Suprapubic skin (tissue), 4 donors: ENCODE data around the gene GALR3. TPM values are rescaled to one million over a fixed set of nuclear protein-coding genes. Genes with fewer than 3 reads are reported as not detected.

Experiments
- DNase-seq, 2 donors: peaks; one replicate each; pipeline ENCODE4 v3.0.0-alpha.2; 2019; ENCODE audit warnings: low spot score in 2 of 2
- H3K27ac ChIP-seq: fragments of 200-600 bp; sonication (generic); one replicate; pipeline ENCODE4 v1.5.1; 2019
- H3K27me3 ChIP-seq: fragments of 200-600 bp; sonication (generic); one replicate; pipeline ENCODE4 v1.5.1; 2019
- H3K36me3 ChIP-seq: fragments of 200-600 bp; sonication (generic); one replicate; pipeline ENCODE4 v1.5.1; 2019
- H3K4me1 ChIP-seq: fragments of 200-600 bp; sonication (generic); one replicate; pipeline ENCODE4 v1.5.1; 2019
- H3K4me3 ChIP-seq: fragments of 200-600 bp; sonication (generic); one replicate; pipeline ENCODE4 v1.5.1; 2019; ENCODE audit warnings: mild to moderate bottlenecking
- H3K9me3 ChIP-seq: fragments of 200-600 bp; sonication (generic); one replicate; pipeline ENCODE4 v1.5.1; 2019
- EP300 ChIP-seq: sonication (generic); formaldehyde crosslinking; IDR thresholded peaks from one replicate; pipeline ENCODE4 v1.6.1; 2017; ENCODE audit warnings: antibody characterized with exemption
- POLR2A ChIP-seq, 2 donors: fragments of 450-650 bp; IDR thresholded peaks; one replicate each; pipeline ENCODE4 v1.6.1; 2017; ENCODE audit warnings: antibody characterized with exemption in 2 of 2, mild to moderate bottlenecking in 2 of 2, moderate library complexity in 2 of 2
- POLR2AphosphoS5 ChIP-seq, 3 donors: sonication (generic); formaldehyde crosslinking; IDR thresholded peaks; one replicate each; pipeline ENCODE4 v1.6.1; 2017; ENCODE audit warnings: antibody characterized with exemption in 3 of 3
- WGBS: methylation state at CpG from one replicate; pipeline ENCODE4 v1.1.5; 2018; 5-methylcytosine and 5-hydroxymethylcytosine counted together
- total RNA-seq, 4 donors: library from RNA; depleted of rRNA; stranded (reverse); fragments of >200 nt; gene quantifications; one replicate each; pipeline ENCODE4 v1.1.0, GENCODE V29; 2016
- TF ChIP-seq, protein P1 (sequence below), 2 donors: fragments of 200-600 bp in 1 of 2; fragments of 450-650 bp in 1 of 2; sonication (generic) in 1 of 2; IDR thresholded peaks; one replicate each; pipeline ENCODE4 v1.5.1; 2016 to 2019; ENCODE audit warnings: antibody characterized with exemption in 2 of 2, mild to moderate bottlenecking in 1 of 2, moderate library complexity in 1 of 2

The GALR3 gene, protein sequence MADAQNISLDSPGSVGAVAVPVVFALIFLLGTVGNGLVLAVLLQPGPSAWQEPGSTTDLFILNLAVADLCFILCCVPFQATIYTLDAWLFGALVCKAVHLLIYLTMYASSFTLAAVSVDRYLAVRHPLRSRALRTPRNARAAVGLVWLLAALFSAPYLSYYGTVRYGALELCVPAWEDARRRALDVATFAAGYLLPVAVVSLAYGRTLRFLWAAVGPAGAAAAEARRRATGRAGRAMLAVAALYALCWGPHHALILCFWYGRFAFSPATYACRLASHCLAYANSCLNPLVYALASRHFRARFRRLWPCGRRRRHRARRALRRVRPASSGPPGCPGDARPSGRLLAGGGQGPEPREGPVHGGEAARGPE
- total RNA-seq: not detected

DNA sequence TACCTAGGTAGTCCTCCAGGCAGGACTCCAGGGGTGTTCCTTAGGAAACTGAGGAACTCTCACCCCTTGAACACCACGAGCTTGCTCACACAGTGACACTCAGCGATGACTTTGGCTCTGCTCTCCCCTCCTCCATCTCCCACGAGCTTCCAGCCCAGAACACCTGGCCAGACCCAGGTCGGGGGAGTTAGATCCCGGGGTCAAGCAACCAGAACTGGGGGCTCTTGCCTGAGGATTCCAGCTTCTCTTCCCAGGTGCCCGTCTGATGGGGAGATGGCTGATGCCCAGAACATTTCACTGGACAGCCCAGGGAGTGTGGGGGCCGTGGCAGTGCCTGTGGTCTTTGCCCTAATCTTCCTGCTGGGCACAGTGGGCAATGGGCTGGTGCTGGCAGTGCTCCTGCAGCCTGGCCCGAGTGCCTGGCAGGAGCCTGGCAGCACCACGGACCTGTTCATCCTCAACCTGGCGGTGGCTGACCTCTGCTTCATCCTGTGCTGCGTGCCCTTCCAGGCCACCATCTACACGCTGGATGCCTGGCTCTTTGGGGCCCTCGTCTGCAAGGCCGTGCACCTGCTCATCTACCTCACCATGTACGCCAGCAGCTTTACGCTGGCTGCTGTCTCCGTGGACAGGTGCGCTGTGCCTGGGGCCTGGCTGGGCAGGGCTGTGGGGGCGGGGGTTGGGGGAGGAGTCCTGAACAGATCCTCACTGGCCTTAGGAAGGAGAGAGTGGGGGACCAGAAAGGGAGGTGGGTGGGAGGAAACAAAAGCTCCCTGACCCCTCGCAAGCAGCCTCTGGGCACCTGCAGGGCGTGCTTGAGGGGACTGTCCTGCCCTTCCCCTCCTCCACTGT, at the start of gene GALR3:
TSS of gene GALR3 (plus strand) at position 249 of the 852 bp plus-strand sequence. CDS start at position 274, 25 bp downstream.
- 79% methylated on average over 13 of the region's 21 CpGs for WGBS
- TF ChIP-seq POLR2AphosphoS5 (IDR thresholded peaks at IDR 0.05) (no peak), EP300 (no peak), POLR2A (IDR thresholded peaks at IDR 0.05) (no peak)
- TF ChIP-seq, protein P1, sequence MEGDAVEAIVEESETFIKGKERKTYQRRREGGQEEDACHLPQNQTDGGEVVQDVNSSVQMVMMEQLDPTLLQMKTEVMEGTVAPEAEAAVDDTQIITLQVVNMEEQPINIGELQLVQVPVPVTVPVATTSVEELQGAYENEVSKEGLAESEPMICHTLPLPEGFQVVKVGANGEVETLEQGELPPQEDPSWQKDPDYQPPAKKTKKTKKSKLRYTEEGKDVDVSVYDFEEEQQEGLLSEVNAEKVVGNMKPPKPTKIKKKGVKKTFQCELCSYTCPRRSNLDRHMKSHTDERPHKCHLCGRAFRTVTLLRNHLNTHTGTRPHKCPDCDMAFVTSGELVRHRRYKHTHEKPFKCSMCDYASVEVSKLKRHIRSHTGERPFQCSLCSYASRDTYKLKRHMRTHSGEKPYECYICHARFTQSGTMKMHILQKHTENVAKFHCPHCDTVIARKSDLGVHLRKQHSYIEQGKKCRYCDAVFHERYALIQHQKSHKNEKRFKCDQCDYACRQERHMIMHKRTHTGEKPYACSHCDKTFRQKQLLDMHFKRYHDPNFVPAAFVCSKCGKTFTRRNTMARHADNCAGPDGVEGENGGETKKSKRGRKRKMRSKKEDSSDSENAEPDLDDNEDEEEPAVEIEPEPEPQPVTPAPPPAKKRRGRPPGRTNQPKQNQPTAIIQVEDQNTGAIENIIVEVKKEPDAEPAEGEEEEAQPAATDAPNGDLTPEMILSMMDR (IDR thresholded peaks at IDR 0.05): no peak
- no peak for DNase-seq
- no peak within 1 kb of the TSS for H3K4me3 ChIP-seq
- no peaks in the 10 kb centered on the region for H3K9me3 ChIP-seq
- H3K27me3 ChIP-seq: peaks cover 41% of the 10 kb centered on the region
- no peak within 1 kb of the TSS for H3K27ac ChIP-seq
- no peaks in the 10 kb centered on the region for H3K36me3 ChIP-seq
- peaks cover 27% of the 10 kb centered on the region for H3K4me1 ChIP-seq

DNA sequence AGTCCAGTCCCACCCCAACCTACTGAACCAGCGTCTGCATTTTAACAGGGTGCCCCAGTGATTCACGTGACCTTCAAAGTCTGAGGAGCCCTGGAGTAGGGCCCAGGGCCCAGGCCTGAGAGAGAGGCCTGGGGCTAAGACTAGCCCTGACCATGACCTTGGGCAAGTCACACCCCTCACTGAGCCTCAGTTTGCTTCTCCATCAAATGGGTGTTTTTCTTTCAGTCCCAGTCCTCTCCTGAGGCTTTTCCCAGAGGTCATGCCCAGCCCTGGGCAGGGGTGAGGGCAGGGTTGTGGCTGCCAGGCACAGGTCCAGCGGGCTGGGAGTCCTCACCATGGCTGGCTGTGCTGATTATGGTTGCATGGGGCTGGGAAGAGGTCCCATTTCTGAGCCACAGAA, 48.5 kb upstream of the GALR3 start:
- no peak for DNase-seq
- 80% methylated on average over 3 of the region's 3 CpGs for WGBS
- Histone ChIP-seq H3K4me1 (peaks cover 17% of the 10 kb centered on the region), H3K36me3 (peaks cover 50% of the 10 kb centered on the region), H3K9me3 (no peaks in the 10 kb centered on the region), H3K4me3 (no peak overlapping the region), H3K27ac (no peak overlapping the region), H3K27me3 (no peaks in the 10 kb centered on the region)
- TF ChIP-seq POLR2A (IDR thresholded peaks at IDR 0.05) (no peak), EP300 (no peak), POLR2AphosphoS5 (IDR thresholded peaks at IDR 0.05) (no peak)
- TF ChIP-seq, protein P1 (IDR thresholded peaks at IDR 0.05): no peak

DNA sequence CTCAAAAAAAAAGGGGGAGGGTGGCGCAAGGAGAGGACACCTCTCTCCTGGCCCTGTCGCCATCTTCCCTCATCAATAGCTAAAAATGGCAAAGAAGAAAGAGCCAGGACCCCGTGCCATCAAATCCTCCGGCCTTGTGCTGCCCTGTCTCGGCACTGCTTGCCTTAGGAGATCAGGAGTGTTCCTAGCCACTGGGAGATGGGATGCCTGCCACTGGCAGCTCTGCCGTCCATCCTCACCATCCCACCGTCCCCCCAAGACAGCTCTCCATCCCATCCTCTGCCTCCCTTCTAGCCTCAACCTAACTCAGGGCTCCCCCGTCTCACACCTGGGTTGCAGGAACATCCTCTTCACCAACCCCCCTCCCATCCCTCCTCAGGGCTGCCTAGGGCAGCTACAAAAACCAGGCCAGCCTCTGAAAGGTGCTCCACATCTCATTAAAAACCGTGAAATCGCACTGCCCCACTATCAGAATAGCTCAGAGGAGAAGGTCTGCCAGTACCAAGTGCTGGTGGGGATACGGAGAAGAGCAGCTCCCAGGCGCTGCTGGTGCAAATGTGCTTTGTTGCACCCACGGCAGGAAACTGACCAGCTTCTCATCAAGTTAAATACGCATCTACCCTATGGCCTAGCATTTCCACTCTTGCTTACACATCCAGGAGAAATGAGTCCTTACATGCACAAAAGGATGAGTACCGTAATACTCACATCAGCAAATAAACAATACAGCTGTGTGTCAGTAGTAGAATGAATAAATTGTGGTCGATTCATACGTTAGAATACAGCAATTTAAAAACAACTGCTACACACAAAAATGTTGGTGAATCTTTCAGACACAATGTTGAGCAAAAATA, 47.2 kb upstream of the GALR3 start:
- H3K4me3 ChIP-seq: no peak overlapping the region
- peaks cover 37% of the 10 kb centered on the region for H3K36me3 ChIP-seq
- H3K9me3 ChIP-seq: no peaks in the 10 kb centered on the region
- WGBS: 74% methylated on average over 17 of the region's 17 CpGs
- no peaks in the 10 kb centered on the region for H3K27me3 ChIP-seq
- H3K4me1 ChIP-seq: peaks cover 19% of the 10 kb centered on the region
- no peak for TF ChIP-seq EP300
- TF ChIP-seq, protein P1 (IDR thresholded peaks at IDR 0.05): no peak
- TF ChIP-seq POLR2A (IDR thresholded peaks at IDR 0.05): no peak
- TF ChIP-seq POLR2AphosphoS5 (IDR thresholded peaks at IDR 0.05): no peak
- peak overlapping the region; percentile 79 for H3K27ac ChIP-seq
- DNase-seq: no peak

DNA sequence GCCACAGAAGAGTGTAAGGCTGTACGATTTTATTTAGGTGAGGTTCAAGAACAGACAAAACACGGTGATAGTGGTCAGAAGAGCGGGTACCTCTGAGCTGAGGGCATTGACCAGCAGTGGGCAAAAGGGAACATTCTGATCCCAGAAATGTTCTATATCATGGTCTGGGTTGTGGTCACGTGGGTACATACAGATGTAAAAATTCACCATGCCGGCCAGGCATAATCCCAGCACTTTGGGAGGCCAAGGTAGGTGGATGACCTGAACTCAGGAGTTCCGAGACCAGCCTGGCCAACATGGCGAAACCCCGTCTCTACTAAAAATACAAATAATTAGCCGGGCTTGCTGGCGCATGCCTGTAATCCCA, 46.6 kb upstream of the GALR3 start:
- TF ChIP-seq POLR2AphosphoS5 (IDR thresholded peaks at IDR 0.05) (no peak), EP300 (no peak), POLR2A (IDR thresholded peaks at IDR 0.05) (no peak)
- TF ChIP-seq, protein P1 (IDR thresholded peaks at IDR 0.05): no peak
- WGBS: 51% methylated on average over 10 of the region's 10 CpGs
- Histone ChIP-seq H3K27me3 (no peaks in the 10 kb centered on the region), H3K36me3 (peaks cover 31% of the 10 kb centered on the region), H3K9me3 (no peaks in the 10 kb centered on the region), H3K27ac (peak overlapping the region; percentile 79), H3K4me3 (no peak overlapping the region), H3K4me1 (peaks cover 25% of the 10 kb centered on the region)
- no peak for DNase-seq
